CD14-positive monocyte (primary cell): Measurements from ENCODE around the gene SYNPO2. TPM values are rescaled to one million over a fixed set of nuclear protein-coding genes. Genes with fewer than 3 reads are reported as not detected.

ENCODE experiments used
- DNase-seq, 3 donors: peaks; one replicate each; pipeline ENCODE4 v3.0.0-alpha.2; 2011 to 2022
- H2AFZ ChIP-seq: 2 replicates; pipeline ENCODE4 v1.6.0; 2012; ENCODE audit warnings: mild to moderate bottlenecking, low read depth, low read length, inconsistent platforms; ENCODE audit not compliant: insufficient read depth, poor library complexity, severe bottlenecking
- H3K27ac ChIP-seq, 2 donors: 1 replicate in 1 of 2; 2 replicates in 1 of 2; pipeline ENCODE4 v1.5.1; 2012 to 2013; ENCODE audit warnings: low read length in 2 of 2, control low read depth in 1 of 2, inconsistent platforms in 1 of 2, low read depth in 1 of 2, mild to moderate bottlenecking in 1 of 2
- H3K27me3 ChIP-seq, 2 donors: one replicate each; pipeline versions ENCODE4 v1.6.0 to v1.6.1; 2011 to 2013; ENCODE audit warnings: low read length in 2 of 2; ENCODE audit not compliant: control insufficient read depth in 2 of 2, insufficient read depth in 2 of 2
- H3K36me3 ChIP-seq, 2 donors: replicated peaks in 1 of 2; 1 replicate in 1 of 2; 2 replicates in 1 of 2; pipeline versions ENCODE4 v1.5.1 to v1.6.1; 2012 to 2013; ENCODE audit warnings: low read length in 2 of 2, control low read depth in 1 of 2, inconsistent platforms in 1 of 2, mild to moderate bottlenecking in 1 of 2; ENCODE audit not compliant: insufficient read depth in 2 of 2, control insufficient read depth in 1 of 2
- H3K4me1 ChIP-seq, 2 donors: 1 replicate in 1 of 2; 2 replicates in 1 of 2; pipeline versions ENCODE4 v1.5.1 to v1.6.1; 2012 to 2013; ENCODE audit warnings: low read length in 2 of 2, control low read depth in 1 of 2, inconsistent platforms in 1 of 2, mild to moderate bottlenecking in 1 of 2, moderate library complexity in 1 of 2; ENCODE audit not compliant: insufficient read depth in 2 of 2, control insufficient read depth in 1 of 2
- H3K4me2 ChIP-seq: replicated peaks from 2 replicates; pipeline ENCODE3; 2012; ENCODE audit warnings: low read length, moderate library complexity, mild to moderate bottlenecking; ENCODE audit not compliant: poor library complexity, severe bottlenecking; ENCODE audit errors: extremely low read depth
- H3K4me3 ChIP-seq, 3 experiments: fragments of 200-600 bp in 1 of 3; sonication (generic) in 1 of 3; replicated peaks in 1 of 3; 1 replicate in 2 of 3; 2 replicates in 1 of 3; pipeline ENCODE4 v1.5.1; 2011 to 2013; ENCODE audit warnings: low read length in 3 of 3, mild to moderate bottlenecking in 3 of 3, control low read depth in 2 of 3, low read depth in 2 of 3, inconsistent platforms in 1 of 3, moderate library complexity in 1 of 3
- H3K79me2 ChIP-seq: 2 replicates; pipeline ENCODE4 v1.6.0; 2012; ENCODE audit warnings: mild to moderate bottlenecking, control low read depth, inconsistent platforms, low read length, moderate library complexity; ENCODE audit not compliant: insufficient read depth
- H3K9ac ChIP-seq: 2 replicates; pipeline ENCODE4 v1.6.0; 2017; ENCODE audit warnings: low read length, mild to moderate bottlenecking; ENCODE audit not compliant: insufficient read depth, poor library complexity, severe bottlenecking
- H3K9me3 ChIP-seq, 2 donors: replicated peaks in 1 of 2; 1 replicate in 1 of 2; 2 replicates in 1 of 2; pipeline versions ENCODE4 v1.5.1 to v1.6.1; 2012 to 2013; ENCODE audit warnings: low read length in 2 of 2, control low read depth in 1 of 2; ENCODE audit not compliant: control insufficient read depth in 1 of 2, insufficient read depth in 1 of 2
- H4K20me1 ChIP-seq: 2 replicates; pipeline ENCODE4 v1.6.0; 2012; ENCODE audit warnings: mild to moderate bottlenecking, low read length, control low read depth, moderate library complexity; ENCODE audit not compliant: insufficient read depth
- H3K27ac Mint-ChIP-seq, 7 donors: one replicate each; pipeline ENCODE4 v1.8.0; 2020; ENCODE audit warnings: mild to moderate bottlenecking in 7 of 7, mixed read lengths in 7 of 7, moderate library complexity in 6 of 7, inconsistent platforms in 2 of 7
- H3K27me3 Mint-ChIP-seq, 3 donors: one replicate each; pipeline ENCODE4 v1.8.0; 2021 to 2022; ENCODE audit warnings: low read depth in 3 of 3, mild to moderate bottlenecking in 3 of 3, mixed read lengths in 3 of 3, moderate library complexity in 3 of 3, inconsistent platforms in 1 of 3
- H3K36me3 Mint-ChIP-seq, 2 donors: one replicate each; pipeline ENCODE4 v1.8.0; 2020; ENCODE audit warnings: mixed read lengths in 2 of 2, inconsistent platforms in 1 of 2, mild to moderate bottlenecking in 1 of 2
- H3K4me1 Mint-ChIP-seq: one replicate; pipeline ENCODE4 v1.8.0; 2020; ENCODE audit warnings: mild to moderate bottlenecking, mixed read lengths
- H3K4me3 Mint-ChIP-seq, 2 donors: one replicate each; pipeline ENCODE4 v1.8.0; 2020; ENCODE audit warnings: mild to moderate bottlenecking in 2 of 2, mixed read lengths in 2 of 2, moderate library complexity in 1 of 2
- H3K9me3 Mint-ChIP-seq, 7 donors: one replicate each; pipeline ENCODE4 v1.8.0; 2020 to 2022; ENCODE audit warnings: mixed read lengths in 7 of 7, mild to moderate bottlenecking in 6 of 7, moderate library complexity in 6 of 7, inconsistent platforms in 2 of 7
- CTCF ChIP-seq: fragments of 200-600 bp; IDR thresholded peaks from one replicate; pipeline ENCODE4 v1.8.0; 2022; ENCODE audit warnings: antibody characterized with exemption, mild to moderate bottlenecking
- WGBS: methylation state at CpG from one replicate; pipeline ENCODE4 v1.1.5; 2013; ENCODE audit warnings: missing lambda C conversion rate; ENCODE audit not compliant: insufficient coverage; 5-methylcytosine and 5-hydroxymethylcytosine counted together
- intact Hi-C, 2 donors: fragments of 100-400 bp; cut with micrococcal nuclease; formaldehyde crosslinking; loops; one replicate each; pipeline versions ENCODE4 v1.15.0 to v1.15.1; 2023
- polyA plus RNA-seq, 3 donors: library from polyadenylated mRNA; depleted of rRNA in 1 of 3; unstranded in 2 of 3; stranded (reverse) in 1 of 3; fragments of 300-500 nt in 2 of 3; fragments of >200 nt in 1 of 3; fragmentation: Illumina TruSeq in 2 of 3; gene quantifications; 1 replicate in 2 of 3; 2 replicates in 1 of 3; pipeline ENCODE4 v1.2.3, GENCODE V29; 2012 to 2021

SYNPO2 gene
- polyA plus RNA-seq, 3 donors, result 0.04 TPM; not detected in 2

- Histone ChIP-seq H4K20me1 (no peaks in the 10 kb centered on the region), H3K9ac (no peak overlapping the region), H3K4me2 (no peak overlapping the region), H3K36me3 (no peaks in the 10 kb centered on the region), H3K27me3 (no peaks in the 10 kb centered on the region), H3K27ac (no peak overlapping the region), H2AFZ (no peak overlapping the region), H3K79me2 (no peaks in the 10 kb centered on the region), H3K4me1 (no peaks in the 10 kb centered on the region), H3K4me3 (no peak overlapping the region), H3K9me3 (no peaks in the 10 kb centered on the region)
- DNase-seq, result no peak
- no peaks in the 10 kb centered on the region for H3K4me1 Mint-ChIP-seq
- no peak overlapping the region for H3K27ac Mint-ChIP-seq
- peaks cover 0 to 2% (median 1%) of the 10 kb centered on the region in 3 donors for H3K27me3 Mint-ChIP-seq
- intact Hi-C loops, result no loop called here
- H3K9me3 Mint-ChIP-seq, result peaks cover 0 to 3% (median 0%) of the 10 kb centered on the region in 7 donors
- H3K36me3 Mint-ChIP-seq, result no peaks in the 10 kb centered on the region
- 96% methylated on average over 10 of the region's 10 CpGs for WGBS
- H3K4me3 Mint-ChIP-seq, result no peak overlapping the region
- TF ChIP-seq CTCF, result no peak
Observed at GRCh38 chr4:119053997-119054396, 165.3 kb downstream of the SYNPO2 start.

GRCh38 chr4:119057417-119057816 lies 168.8 kb downstream of the SYNPO2 start:
- Mint-ChIP-seq H3K4me3 (no peak overlapping the region), H3K4me1 (no peaks in the 10 kb centered on the region), H3K27me3 (peaks cover 0 to 2% (median 1%) of the 10 kb centered on the region in 3 donors), H3K9me3 (peaks cover 0 to 3% (median 0%) of the 10 kb centered on the region in 7 donors), H3K27ac (no peak overlapping the region), H3K36me3 (no peaks in the 10 kb centered on the region)
- H3K4me3 ChIP-seq, result no peak overlapping the region
- no peak overlapping the region for H3K4me2 ChIP-seq
- no peak for DNase-seq
- intact Hi-C loops, result no loop called here
- no peaks in the 10 kb centered on the region for H3K9me3 ChIP-seq
- H4K20me1 ChIP-seq, result no peaks in the 10 kb centered on the region
- no peak overlapping the region for H3K9ac ChIP-seq
- no peak overlapping the region for H3K27ac ChIP-seq
- no peaks in the 10 kb centered on the region for H3K4me1 ChIP-seq
- 100% methylated on average over 2 of the region's 3 CpGs for WGBS
- no peaks in the 10 kb centered on the region for H3K79me2 ChIP-seq
- no peaks in the 10 kb centered on the region for H3K27me3 ChIP-seq
- H3K36me3 ChIP-seq, result no peaks in the 10 kb centered on the region
- no peak overlapping the region for H2AFZ ChIP-seq
- TF ChIP-seq CTCF, result no peak
